Erythroblast (primary cell): Measurements from ENCODE around the gene COL13A1.

Experiments used
- GATA1 ChIP-seq: IDR thresholded peaks from 2 replicates; pipeline ENCODE4 v1.6.1; 2011; ENCODE audit warnings: low read depth, mild to moderate bottlenecking, control low read depth, low read length, moderate library complexity
- POLR2A ChIP-seq: IDR thresholded peaks from 2 replicates; pipeline ENCODE4 v1.6.1; 2011; ENCODE audit warnings: mild to moderate bottlenecking, low read length

GRCh38 chr10:69994262-69994661, 192.6 kb downstream of the COL13A1 start:
- TF ChIP-seq POLR2A = no peak
- no peak for TF ChIP-seq GATA1
